ENCODE results near the gene MAPK13. TPM values are rescaled to one million over a fixed set of nuclear protein-coding genes. Genes with fewer than 3 reads are reported as not detected.
"Not testable (repeated sequence)": the region's sequence is repeated elsewhere in the genome, so short reads cannot be mapped to it uniquely, and the experiment has no call there.

The MAPK13 gene
- total RNA-seq, 1 experiment from 2014 or later, result 2.6 TPM

- Histone ChIP-seq H3K27ac (ENCODE audit: low read depth, low read length, poor library complexity, severe bottlenecking) (no peak overlapping the region), H3K4me3 (ENCODE audit: low read depth, low read length, poor library complexity, severe bottlenecking) (no peak overlapping the region), H3K9me3 (ENCODE audit: low read depth, low read length, poor library complexity, severe bottlenecking) (no peaks in the 10 kb centered on the region), H3K27me3 (replicated peaks; ENCODE audit: insufficient read depth, low read depth, low read length, poor library complexity) (no peaks in the 10 kb centered on the region), H3K36me3 (ENCODE audit: insufficient read depth, low read length, poor library complexity, severe bottlenecking) (no peaks in the 10 kb centered on the region), H3K4me1 (ENCODE audit: insufficient read depth, low read length, poor library complexity, severe bottlenecking) (no peaks in the 10 kb centered on the region)
- POLR2A ChIA-PET (ENCODE audit: low non-redundant PET), result no interaction called here
- DNase-seq (ENCODE audit: low spot score), result no peak
- TF ChIP-seq CTCF (conservative IDR thresholded peaks at IDR 0.05; ENCODE audit: low read depth, low read length), result no peak
- TF ChIP-seq EZH2 (IDR thresholded peaks at IDR 0.05; ENCODE audit: borderline replicate concordance, low read depth, low read length, poor library complexity, severe bottlenecking), result no peak
- intact Hi-C loops (cut with micrococcal nuclease; ENCODE audit: unreplicated experiment), result loop anchor here (2.0 to 10.0 kb wide), 2 partner anchors 72 to 238 kb away; partner anchors contain the start of gene BRPF3
- BruUV-seq (replicated peaks), result no TSS peak
- CTCF ChIA-PET, result no interaction called here
Measured at GRCh38 chr6:36122495-36123269, 7.6 kb upstream of the MAPK13 start.

- DNase-seq (ENCODE audit: low spot score), result peak; percentile 93
- Histone ChIP-seq H3K4me3 (ENCODE audit: low read depth, low read length, poor library complexity, severe bottlenecking) (no peak overlapping the region), H3K4me1 (ENCODE audit: insufficient read depth, low read length, poor library complexity, severe bottlenecking) (no peaks in the 10 kb centered on the region), H3K27ac (ENCODE audit: low read depth, low read length, poor library complexity, severe bottlenecking) (no peak overlapping the region), H3K36me3 (ENCODE audit: insufficient read depth, low read length, poor library complexity, severe bottlenecking) (no peaks in the 10 kb centered on the region), H3K9me3 (ENCODE audit: low read depth, low read length, poor library complexity, severe bottlenecking) (no peaks in the 10 kb centered on the region), H3K27me3 (replicated peaks; ENCODE audit: insufficient read depth, low read depth, low read length, poor library complexity) (no peaks in the 10 kb centered on the region)
- no TSS peak for BruUV-seq (replicated peaks)
- CTCF ChIA-PET, result interaction anchor here (0.6 to 1.0 kb wide), 3 partner anchors 85 to 258 kb away, joined by 4 to 10 read pairs (median 8); no protein-coding TSS in a partner anchor
- POLR2A ChIA-PET (ENCODE audit: low non-redundant PET), result interaction anchor here (0.5 kb wide), 1 partner anchor 107 kb away, joined by 4 read pairs; no protein-coding TSS in a partner anchor
- TF ChIP-seq EZH2 (IDR thresholded peaks at IDR 0.05; ENCODE audit: borderline replicate concordance, low read depth, low read length, poor library complexity, severe bottlenecking), result no peak
- peak; percentile 73 for TF ChIP-seq CTCF (conservative IDR thresholded peaks at IDR 0.05; ENCODE audit: low read depth, low read length)
- intact Hi-C loops (cut with micrococcal nuclease; ENCODE audit: unreplicated experiment), result loop anchor here (2.0 to 10.0 kb wide), 2 partner anchors 71 to 237 kb away; partner anchors contain the start of gene BRPF3
Measured at GRCh38 chr6:36123270-36124139, 6.8 kb upstream of the MAPK13 start.

- DNase-seq (ENCODE audit: low spot score); BruUV-seq (replicated peaks); H3K9me3 ChIP-seq (ENCODE audit: low read depth, low read length, poor library complexity, severe bottlenecking); H3K4me1 ChIP-seq (ENCODE audit: insufficient read depth, low read length, poor library complexity, severe bottlenecking); H3K27ac ChIP-seq (ENCODE audit: low read depth, low read length, poor library complexity, severe bottlenecking); H3K27me3 ChIP-seq (replicated peaks; ENCODE audit: insufficient read depth, low read depth, low read length, poor library complexity); H3K36me3 ChIP-seq (ENCODE audit: insufficient read depth, low read length, poor library complexity, severe bottlenecking); H3K4me3 ChIP-seq (ENCODE audit: low read depth, low read length, poor library complexity, severe bottlenecking); POLR2A ChIA-PET (ENCODE audit: low non-redundant PET): not testable (repeated sequence)
- CTCF ChIA-PET, result interaction anchor here (1.0 kb wide), 1 partner anchor 178 kb away, joined by 4 read pairs; no protein-coding TSS in a partner anchor
- intact Hi-C loops (cut with micrococcal nuclease; ENCODE audit: unreplicated experiment), result loop anchor here (10.0 kb wide), 1 partner anchor 70 kb away; the partner anchor contains the start of gene BRPF3
Measured at GRCh38 chr6:36124346-36124745, 6.0 kb upstream of the MAPK13 start.
